HG03175 (cell line): ENCODE measurements around the gene ABHD12.

Experiments used
- ATAC-seq: cut with Tn5 transposase; IDR thresholded peaks from one replicate; pipeline ENCODE4 v1.9.1; 2021; ENCODE audit warnings: mild to moderate bottlenecking, moderate library complexity; ENCODE audit not compliant: unreplicated experiment

Gene ABHD12

DNA sequence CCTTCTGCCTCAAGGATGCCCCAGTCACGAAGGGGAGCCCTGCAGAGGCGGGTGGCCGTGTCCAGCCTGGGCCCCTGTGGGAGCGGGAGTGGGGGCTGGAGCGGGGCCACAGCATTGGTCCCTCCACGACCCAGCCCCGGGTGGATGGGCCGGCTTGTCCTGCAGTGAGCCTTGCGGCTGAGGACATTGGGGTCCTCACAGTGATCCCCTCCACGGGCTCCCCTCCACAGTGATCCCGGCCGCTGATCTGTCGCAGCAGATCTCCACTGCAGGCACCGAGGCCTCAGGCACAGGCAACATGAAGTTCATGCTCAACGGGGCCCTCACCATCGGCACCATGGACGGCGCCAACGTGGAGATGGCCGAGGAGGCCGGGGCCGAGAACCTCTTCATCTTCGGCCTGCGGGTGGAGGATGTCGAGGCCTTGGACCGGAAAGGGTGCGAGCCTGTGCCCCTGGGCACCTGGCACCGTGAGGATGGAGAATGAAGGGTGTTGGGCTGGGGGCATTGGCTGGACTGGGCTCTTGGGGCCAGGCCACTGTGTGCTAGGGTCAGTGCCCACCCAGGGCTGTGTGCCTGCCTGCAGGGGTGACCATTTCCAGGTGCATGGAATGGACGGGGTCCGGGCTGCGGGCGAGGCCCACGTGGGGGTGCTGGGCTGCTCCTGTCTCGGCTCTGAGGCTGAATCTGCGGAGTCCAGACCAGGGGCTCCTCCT, 98.3 kb downstream of the ABHD12 start:
- ATAC-seq, result no peak

DNA sequence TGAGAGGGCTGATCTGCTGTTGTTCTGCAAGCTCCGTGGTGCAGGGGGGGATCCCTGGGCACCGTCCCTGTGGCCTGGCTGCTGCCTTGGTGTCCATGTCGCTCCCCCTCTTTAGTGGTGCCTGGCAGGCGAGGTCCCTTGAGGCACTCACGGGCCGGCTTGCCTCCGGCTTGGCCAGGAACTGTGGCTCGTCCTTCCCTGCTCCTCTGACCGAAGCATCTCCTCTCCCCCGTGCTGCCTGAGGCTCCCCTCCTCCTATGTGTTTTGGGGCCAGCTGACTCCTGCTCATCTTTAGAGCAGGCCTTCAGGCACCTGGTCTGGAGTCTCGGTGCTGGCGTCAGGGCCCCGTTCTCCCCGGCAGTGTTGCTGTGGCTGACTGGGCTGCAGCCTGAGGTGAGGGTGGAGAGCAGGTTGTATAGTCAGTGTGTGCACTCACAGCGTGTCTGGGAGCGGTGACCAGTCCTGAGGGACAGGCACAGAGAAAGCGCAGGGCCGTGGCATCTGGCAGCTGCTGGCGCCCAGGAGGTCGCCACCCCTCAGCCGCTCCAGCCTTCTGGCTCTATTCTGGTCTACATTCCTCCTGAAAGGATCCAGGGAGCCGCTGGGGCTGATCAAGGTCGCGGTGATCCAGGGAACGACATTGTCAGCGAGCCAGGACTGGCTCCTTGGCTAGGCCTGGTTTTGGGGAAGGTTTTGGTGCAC, 99.1 kb downstream of the ABHD12 start:
- ATAC-seq, result no peak

DNA sequence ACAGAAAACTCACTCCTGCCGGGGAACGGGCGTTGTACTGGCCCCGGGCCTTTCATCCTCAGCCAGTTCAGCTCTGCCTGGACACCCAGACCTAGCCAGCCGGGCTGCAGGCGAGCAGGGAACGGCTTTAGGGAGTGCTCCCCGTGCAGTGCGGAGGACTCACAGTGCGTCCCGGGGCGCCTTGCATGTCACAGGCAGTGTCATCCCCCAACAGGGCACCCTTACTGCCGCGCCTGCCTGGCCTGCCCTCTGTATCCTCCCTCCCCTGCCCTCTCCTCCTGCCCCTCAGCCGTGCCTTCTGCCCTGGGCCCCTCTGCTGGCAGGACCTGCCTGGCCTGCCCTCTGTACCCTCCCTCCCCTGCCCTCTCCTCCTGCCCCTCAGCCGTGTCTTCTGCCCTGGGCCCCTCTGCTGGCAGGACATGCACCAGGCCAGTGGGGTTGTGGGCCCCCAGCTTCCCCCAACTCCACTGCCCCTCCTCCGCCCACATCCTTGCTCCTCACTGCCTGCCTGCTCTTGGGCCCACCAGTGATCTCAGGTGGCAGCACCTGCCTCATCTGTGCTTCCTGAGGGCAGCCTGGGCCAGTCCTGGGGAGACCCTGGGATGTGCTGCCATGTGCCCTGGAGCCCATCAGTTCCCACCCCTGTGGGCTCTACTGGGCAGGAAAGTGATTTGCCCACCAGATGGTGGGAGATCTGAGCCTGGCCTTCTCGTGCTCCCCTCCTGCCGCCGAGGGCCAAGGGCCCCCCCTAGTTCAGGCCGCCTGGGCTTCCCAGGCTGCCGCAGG, 99.8 kb downstream of the ABHD12 start:
- no peak for ATAC-seq

DNA sequence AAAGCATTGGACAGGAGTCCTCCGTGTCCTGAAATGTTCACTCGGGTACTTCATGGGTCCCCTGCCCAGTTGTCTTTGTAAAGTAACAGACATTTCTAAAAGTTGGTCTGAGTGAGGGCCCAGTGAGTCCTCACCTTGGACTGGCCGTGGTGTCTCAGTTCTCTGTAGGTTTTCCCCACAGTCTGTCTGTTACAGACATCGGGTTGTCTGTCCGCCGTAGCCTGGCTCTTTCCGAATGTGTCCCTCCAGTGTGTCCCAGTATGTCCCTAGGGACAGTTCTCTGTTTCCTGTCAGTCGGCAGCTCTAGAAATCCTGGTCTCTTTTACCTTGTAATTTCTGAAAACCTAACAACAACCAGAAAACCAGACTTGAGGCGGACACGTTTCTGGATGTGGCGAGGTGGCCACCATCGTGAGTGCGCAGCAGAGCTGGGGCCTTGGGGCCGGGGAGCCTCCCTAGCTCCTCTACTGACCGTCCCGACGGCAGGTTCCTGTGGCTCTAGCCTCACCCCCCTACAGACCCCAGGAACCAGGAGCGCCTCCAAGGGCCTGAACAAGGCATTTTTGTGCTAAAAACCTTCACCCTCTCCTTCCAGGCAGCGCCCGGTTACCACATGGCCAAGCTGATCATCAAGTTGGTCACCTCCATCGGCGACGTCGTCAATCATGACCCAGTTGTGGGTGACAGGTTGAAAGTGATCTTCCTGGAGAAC, 100.6 kb downstream of the ABHD12 start:
- no peak for ATAC-seq

DNA sequence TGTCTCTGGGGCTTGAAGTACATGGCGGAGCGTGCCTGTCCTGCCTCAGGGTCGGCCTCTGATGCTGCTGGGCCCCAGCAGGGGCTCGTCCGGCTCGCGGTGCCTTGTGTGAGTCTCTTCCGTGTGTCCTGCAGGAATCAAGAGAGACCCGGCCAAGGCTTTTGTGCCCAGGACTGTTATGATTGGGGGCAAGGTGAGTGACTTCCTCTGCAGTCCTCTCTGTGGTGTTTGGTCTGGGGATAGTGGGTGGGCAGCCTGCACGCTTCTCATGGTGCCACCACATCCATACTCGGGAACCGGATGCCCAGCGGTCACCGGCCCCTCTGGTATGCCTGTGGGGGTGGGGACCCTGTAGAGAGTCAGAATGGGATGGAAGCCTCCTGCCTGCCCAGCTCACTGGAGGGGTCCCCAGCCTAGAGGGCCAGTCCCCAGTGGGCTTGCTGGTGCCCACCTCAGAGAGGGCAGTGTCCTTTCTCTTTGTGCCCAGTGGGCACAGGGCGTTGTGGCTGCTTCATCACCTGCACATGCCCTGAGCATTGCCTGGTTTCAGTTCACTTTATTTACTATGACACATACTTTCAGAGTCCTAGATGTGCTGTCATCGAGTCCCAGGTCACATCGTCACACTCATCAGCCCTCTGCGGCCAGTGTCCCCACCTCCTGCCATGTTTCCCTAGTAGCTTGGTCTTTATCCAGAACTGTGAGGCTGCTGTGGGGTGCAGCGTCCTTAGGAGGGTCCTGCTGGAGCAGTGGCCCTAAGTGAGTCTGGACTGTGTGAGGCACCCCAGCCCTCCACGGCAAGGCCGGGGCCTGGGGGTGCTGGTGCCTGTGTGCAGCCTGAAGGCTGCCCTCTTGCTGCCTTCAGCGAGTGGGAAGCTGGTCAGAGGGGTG, 102.1 kb downstream of the ABHD12 start:
- peak; percentile 95 for ATAC-seq

DNA sequence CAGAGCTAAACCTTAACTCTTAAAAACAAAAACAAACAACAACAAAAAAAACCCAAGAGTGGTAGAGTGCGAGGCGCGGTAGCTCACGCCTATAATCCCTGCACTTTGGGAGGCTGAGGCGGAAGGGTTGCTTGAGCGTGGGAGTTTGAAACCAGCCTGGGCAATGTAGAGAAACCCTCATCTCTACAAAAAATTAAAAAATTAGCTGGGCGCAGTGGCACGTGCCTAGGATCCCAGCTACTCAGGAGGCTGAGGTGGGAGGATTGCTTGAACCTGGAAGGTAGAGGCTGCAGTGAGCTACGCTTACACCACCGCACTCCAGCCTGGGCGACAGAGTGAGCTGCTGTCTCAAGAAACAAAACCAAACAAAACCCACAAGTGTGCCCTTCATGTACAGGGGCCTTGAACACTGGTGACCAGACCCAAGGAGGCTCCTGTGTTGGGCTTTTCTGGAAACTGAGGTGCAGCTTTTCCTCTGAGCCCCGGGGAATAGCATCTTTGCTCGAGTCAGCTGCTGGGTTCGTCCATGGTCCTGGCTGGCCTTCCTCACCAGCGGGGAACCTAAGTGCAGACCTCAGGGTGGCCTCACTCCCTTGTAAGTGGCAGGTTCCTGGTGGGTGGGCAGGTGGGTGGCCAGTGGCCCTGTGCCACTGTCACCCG, 102.9 kb downstream of the ABHD12 start:
- ATAC-seq, result no peak

DNA sequence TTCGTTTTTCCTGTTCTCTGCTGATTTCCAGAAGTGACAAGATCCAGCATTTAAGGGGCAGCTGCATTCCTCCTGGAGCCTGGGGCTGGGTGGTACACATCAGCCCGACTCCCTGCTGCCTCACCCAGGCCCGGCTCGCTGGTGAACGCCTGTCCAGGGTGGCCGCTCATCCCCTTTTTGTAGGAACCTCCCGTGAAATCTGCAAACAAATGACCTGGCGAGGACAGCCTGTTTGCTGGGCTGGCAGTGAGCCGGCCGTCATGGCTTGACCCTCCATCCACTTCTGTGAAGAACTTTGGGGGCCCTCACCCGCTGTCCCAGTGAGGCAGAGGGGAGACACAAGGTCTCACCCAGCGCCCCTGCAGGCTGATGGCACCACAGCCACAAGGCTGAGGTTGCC, 103.7 kb downstream of the ABHD12 start:
- ATAC-seq, result no peak

DNA sequence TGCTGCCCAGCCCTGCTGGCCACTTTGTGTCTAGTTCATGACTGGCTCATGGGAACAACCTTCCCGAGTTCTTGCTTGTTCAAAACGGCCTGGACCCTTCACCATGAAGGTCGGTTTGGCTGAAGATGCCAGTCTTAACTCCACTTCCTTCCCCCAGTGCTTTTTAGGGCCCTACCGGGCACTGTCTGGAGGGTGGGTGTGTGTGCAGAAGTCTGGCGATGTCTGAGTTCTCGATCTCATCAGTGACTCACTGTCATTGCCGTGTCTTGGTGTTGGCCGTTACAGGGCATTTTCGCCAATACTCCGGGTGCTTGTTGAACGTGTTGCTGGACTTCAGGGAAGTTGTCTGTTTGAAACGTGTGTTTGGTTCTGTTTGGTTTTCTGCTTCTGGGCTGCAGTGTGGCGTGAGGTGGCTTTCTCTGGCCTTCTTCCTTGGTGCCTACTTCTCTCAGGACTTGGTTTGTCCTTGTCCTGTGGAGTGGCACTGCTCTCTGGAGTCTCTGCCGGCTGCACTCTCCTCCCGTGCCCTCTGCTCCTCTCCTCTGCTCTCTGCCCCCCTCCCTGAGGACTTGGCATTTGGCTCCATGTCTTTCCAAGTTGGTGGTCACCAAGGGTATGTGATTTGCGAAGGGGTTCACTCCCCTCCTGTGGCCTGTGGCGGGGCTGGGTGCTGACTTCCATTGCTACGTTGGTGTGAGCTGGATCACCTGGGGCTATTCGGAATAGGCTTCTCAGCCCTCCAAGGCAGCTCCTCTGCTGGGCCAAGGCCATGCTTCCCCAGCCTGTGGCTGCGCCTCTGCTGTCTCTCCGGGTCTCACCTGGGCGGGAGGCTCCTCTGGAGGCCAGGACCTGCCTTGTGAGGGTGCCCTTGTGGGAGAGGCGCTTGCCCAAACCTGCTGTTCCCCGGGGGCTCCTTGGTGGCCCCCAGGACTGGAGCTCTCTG, 104.5 kb downstream of the ABHD12 start:
- ATAC-seq, result no peak

DNA sequence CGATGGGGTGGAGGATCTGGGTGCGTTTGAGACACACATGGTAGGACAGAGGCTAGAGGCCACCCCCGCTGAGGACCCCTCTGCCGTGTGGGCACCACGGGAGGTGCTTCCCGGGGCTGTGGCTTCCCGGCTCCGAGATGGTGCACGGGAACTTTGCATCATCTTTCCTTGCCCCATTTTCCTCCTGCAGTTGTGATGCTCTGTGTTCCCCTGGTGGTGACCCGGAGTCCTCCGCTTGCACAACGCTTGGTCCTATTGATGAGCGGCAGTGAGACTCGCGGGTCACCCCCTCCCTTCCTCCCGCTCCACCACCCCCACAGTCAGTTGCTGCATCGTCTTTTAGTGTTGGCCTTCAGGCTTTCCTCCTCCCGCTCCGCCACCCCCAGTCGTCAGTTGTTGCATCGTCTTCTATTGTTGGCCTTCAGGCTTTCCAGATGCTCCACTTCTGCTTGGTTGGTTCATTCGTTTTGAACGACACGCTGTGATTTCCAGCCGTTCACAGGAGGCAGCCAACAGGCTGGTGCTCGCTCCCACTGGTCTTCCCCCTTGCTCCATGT, 105.5 kb downstream of the ABHD12 start:
- ATAC-seq, result no peak

DNA sequence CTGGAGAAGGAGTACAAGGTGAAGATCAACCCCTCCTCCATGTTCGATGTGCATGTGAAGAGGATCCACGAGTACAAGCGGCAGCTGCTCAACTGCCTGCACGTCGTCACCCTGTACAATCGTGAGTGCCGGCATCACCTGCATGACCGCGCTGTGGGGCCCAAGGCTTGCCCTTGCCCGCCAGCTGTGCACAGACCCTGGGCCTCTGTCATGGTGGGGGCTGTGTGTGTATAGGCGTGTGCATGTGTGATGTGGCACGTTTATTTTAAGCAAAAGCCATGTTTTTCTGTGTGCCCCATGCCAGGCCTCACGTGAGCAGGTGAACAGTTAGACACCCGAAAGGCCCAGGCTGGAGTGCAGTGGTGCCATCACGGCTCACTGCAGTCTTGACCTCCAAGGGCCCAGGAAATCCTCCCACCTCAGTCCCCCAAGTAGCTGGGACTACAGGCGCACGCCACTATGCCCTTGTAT, 106.5 kb downstream of the ABHD12 start:
- no peak for ATAC-seq

DNA sequence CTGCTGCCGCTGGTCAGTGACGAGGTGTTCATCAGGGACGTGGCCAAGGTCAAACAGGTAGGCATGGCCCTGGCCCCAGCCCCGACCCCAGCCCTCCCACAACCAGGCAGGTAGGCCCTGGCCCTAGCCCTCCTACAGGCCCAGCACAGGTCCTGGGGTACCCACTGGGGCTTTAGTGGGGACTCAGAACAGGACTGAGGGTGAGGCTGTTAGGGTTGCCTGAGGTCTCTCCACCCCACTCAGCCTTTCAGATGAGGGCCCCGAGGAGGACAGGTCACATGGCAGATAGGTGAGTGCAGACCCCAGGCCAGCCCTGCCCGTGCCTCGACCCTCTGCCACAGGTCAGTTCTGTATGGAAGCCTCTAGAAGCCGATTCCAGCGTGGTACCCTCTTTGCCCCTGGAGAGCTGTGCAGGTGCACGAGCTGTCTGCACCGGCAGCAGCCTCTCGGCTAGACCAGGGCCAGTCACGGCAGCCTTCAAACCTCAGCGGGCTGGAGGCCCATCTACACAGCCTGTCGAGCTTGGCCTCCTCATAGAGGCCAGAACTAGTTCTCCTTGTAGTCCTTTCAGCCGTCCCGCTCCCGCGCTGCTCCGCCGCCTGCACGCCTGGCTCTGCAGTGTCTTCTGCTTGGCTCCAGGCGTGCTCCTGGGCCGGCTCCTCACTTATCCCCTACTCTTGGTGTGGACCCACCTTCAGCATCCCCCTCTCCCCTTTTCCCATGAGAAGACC, 107.2 kb downstream of the ABHD12 start:
- no peak for ATAC-seq

DNA sequence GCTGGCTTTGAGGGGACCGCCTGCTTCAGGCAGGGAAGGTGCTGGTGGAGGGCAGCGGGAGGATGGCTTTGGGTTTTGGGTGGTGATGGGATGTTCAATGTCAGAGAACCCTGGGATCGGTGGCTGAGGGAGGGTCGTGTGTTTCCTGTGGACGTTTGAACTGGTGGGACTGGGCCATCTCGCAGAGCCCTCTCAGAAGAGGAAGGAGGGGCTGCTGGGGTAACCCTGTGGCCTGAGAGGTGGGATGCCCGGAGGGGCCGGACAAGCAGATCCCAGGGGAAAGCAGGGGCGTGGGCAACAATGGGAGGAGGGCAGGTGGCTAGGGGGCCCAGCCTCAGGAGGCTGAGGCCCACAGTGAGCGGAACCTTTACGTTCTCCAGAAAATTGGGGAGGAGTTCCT, 107.8 kb downstream of the ABHD12 start:
- no peak for ATAC-seq

DNA sequence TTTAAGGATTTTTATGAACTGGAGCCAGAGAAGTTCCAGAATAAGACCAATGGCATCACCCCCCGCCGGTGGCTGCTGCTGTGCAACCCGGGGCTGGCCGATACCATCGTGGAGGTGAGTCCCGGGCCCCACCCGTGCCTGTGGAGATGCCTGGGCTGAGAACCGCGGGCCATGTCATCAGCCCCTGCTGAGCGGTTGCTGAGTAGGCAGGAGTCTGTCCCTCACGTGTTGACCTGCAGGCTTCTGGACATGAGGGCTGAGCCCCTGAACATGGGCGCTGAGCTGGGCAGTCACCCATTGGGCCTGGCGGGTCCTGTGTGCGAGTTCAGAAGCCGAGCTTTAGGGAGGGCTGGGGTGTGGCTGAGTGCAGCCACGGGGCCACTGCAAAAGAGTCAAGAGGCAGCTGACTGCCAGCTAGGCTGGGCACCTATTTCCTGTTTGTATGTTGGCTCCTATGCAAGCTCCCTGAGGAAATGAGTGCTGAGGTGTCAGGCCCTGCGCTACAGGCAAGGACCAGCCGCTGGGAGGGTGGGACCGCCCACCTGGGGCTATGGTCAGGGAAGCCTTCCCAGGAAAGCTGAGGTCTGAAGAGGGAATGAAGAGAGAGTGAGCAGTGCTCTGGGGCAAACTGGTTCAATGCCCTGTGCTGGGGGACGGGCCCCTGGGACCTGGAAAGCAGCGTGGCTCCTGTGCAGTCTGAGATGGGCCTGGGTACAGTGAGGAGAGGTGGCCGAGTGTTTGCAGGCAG, 108.4 kb downstream of the ABHD12 start:
- ATAC-seq, result peak; percentile 10

DNA sequence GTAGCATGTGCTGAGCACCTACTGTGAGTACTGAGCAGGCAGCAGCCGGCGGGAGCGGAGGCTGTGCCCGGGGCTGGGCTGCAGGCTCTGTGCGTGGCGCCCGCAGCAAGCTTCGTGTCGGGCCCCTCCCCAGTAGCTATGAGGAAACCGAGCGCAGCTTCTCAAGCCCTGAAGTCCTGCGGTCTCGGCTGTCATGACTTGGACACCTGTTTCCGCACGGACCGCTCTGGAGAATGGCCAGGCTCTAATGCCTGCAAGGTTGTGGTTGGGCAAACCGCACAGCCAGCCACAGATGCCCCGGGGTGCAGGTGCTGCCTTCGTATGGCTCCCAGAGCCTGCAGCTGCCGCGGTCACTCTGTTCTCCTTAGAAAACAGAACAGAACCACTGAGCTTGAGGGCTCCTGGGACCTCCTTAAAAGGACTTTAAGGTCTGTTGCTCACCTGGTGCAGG, 109.1 kb downstream of the ABHD12 start:
- ATAC-seq, result peak; percentile 51

DNA sequence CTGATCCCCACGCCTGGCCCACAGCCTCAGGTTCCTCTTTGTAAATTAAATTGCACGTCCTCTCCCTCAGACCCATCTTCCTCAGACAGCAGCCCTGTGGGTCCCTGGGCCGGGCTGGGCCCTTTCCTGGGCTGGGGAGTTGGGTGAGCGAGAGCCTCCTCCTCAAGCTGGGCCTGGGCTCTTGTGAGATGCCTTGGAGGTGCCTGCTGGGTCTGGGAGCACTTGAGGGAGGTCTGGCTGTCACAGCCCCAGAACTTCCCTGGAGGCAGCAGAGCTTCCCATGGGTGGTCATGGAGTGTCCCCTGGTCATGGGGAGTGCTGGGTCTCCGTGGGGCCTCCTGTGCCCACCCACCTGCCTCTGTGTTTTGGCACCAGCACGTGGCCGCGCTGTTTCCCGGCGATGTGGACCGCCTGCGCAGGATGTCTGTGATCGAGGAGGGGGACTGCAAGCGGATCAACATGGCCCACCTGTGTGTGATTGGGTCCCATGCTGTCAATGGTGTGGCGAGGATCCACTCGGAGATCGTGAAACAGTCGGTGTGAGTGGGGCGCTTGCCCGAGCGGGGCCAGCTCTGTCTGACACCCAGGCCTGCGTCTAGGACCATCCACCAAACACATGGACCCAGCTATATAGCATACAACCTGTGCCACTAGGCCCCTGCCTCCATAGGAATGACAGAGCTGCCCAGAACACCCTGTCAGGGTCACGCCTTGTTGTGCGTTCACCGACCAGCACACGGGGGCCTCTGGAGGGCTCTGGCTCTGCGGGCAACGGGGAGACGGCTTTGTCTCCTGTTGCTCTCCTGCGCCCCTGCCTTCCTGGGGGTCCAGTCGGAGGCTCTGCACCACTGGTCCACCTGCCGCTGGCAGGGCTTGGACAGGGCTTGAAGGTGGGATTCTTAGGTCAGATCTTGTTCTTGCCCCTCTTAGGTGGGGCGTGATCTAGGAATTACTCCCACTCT, 109.8 kb downstream of the ABHD12 start:
- no peak for ATAC-seq
